Activated CD8-positive, alpha-beta memory T cell treated with anti-CD3 and anti-CD28 coated beads, Interleukin-2, amount 50 U/mL, for 24 hours (primary cell): ENCODE data around the gene OAS3.

Source experiments
- DNase-seq: peaks from one replicate; pipeline ENCODE4 v3.0.0-alpha.2; 2020; ENCODE audit errors: extremely low read depth

OAS3 gene

DNA sequence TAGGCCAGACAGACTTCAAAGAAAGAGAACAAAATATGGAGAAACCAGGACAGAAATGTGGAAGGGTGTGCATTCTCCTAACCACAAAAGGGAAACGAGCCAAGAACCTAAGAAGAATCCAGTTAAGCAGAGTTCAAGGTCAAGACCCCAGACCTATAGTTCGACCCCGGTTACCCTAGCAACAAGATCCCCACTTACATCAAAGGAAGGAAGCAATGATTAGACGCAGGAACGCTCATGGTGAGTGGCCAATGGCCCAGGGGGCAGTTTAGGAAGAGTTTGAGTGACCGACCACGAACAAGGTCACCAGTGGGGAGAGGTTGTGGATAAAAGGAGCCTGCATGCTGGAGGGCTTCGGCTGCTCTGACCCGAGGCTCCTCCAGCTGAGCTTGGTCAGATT is 76.3 kb downstream of the OAS3 start:
- no peak for DNase-seq

DNA sequence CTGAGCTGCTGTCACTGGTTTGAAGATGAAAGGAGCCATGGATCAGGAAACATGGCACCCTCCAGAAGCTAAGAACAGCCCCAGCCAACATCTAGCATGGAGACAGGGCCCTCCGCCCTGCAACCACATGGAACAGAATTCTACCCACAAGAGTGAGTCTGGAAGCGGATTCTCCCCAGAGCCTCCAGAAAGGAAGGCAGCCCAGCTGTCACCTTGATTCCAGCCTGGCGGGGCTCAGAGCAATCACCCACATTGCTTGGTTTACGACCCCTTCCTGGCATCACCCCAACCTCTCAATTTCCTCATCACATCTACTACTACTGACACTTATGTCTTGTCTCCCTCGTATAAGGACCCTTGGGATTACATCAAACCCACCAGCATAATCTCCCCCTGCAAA is 78.5 kb downstream of the OAS3 start:
- no peak for DNase-seq

DNA sequence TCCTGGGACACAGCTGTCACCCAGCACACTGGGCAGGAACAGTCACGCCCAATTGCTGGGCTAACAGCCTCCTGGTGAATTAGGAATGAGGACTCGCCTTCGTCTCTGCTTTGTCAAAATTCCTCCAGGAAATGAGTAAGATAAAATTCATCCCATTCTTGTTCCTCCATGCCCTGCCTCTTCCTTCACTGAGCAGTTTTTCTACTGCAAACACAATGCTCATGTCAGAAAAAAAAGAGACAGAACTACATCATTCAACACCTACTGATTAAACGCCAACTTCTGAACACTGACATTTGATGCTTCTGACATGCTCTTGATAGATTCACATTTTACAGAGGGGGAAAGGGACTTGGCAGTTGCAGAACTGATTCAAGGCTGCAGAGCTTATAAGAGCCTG is 80.8 kb downstream of the OAS3 start:
- DNase-seq: no peak

DNA sequence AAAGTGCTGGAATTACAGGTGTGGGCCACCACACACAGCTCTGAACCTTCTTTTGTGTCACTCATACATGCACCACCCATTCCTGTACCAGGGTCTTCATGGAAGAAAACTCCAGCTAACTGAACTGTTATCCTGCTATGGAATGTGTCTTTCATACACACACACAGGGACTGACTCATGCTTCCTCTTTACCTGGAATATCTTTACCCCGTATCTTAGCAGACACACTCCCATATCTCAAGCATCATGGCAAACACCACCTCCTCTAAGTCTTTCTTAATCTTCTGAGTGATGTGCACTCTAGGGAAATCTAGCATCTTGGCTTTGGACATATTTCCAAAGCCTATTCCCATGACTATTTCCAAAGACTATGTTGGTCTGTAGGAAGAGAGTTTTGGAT is 83.2 kb downstream of the OAS3 start:
- DNase-seq: no peak
